DND-41 (cell line): Measurements from ENCODE around the gene EXOG.

Source experiments
- ATAC-seq: fragments of 200-7000 bp; cut with Tn5 transposase; 3 replicates; pipeline ENCODE4 v1.9.1; 2021; ENCODE audit warnings: low read depth; ENCODE audit not compliant: insufficient read depth
- DNase-seq: peaks from one replicate; pipeline ENCODE4 v3.0.0-alpha.2; 2020
- H2AFZ ChIP-seq: 2 replicates; pipeline ENCODE4 v1.6.0; 2012; ENCODE audit warnings: low read depth, low read length
- H3K27ac ChIP-seq: 2 replicates; pipeline ENCODE4 v1.5.1; 2012; ENCODE audit warnings: low read length, inconsistent platforms
- H3K27me3 ChIP-seq: fragments of 200-600 bp; sonication (generic); 2 replicates; pipeline ENCODE4 v1.6.0; 2012; ENCODE audit warnings: low read length, mild to moderate bottlenecking, inconsistent platforms; ENCODE audit not compliant: insufficient read depth, poor library complexity
- H3K36me3 ChIP-seq: 2 replicates; pipeline ENCODE4 v1.5.1; 2012; ENCODE audit warnings: low read length, inconsistent platforms; ENCODE audit not compliant: insufficient read depth
- H3K4me1 ChIP-seq: 2 replicates; pipeline ENCODE4 v1.5.1; 2012; ENCODE audit warnings: mild to moderate bottlenecking, low read length; ENCODE audit not compliant: insufficient read depth
- H3K4me2 ChIP-seq: 2 replicates; pipeline ENCODE4 v1.6.0; 2012; ENCODE audit warnings: mild to moderate bottlenecking, moderate library complexity, low read length, inconsistent platforms; ENCODE audit not compliant: insufficient read depth
- H3K4me3 ChIP-seq, 2 experiments: fragments of 200-600 bp in 1 of 2; shearing (Covaris generic) in 1 of 2; 2 replicates each; pipeline ENCODE4 v1.5.1; 2012 to 2016; ENCODE audit warnings: inconsistent platforms in 2 of 2, low read length in 2 of 2, mild to moderate bottlenecking in 2 of 2, low read depth in 1 of 2, moderate library complexity in 1 of 2
- H3K79me2 ChIP-seq: 2 replicates; pipeline ENCODE4 v1.6.0; 2012; ENCODE audit warnings: low read length, inconsistent platforms; ENCODE audit not compliant: insufficient read depth
- H3K9ac ChIP-seq: 2 replicates; pipeline ENCODE4 v1.6.0; 2012; ENCODE audit warnings: low read depth, mild to moderate bottlenecking, inconsistent platforms, low read length, moderate library complexity
- H3K9me3 ChIP-seq: 2 replicates; pipeline ENCODE4 v1.5.1; 2012; ENCODE audit warnings: low read length, moderate library complexity, mild to moderate bottlenecking, inconsistent platforms; ENCODE audit not compliant: insufficient read depth, severe bottlenecking
- H4K20me1 ChIP-seq: 2 replicates; pipeline ENCODE4 v1.6.0; 2012; ENCODE audit warnings: low read length; ENCODE audit not compliant: insufficient read depth
- EZH2 ChIP-seq: IDR thresholded peaks from 3 replicates; pipeline ENCODE4 v1.6.1; 2012; ENCODE audit warnings: borderline replicate concordance, low read depth, mild to moderate bottlenecking, moderate library complexity, low read length, inconsistent platforms; ENCODE audit not compliant: severe bottlenecking
- TF ChIP-seq, protein P1 (sequence below): IDR thresholded peaks from 2 replicates; pipeline ENCODE4 v1.5.1; 2012; ENCODE audit warnings: borderline replicate concordance, low read length, moderate library complexity, mild to moderate bottlenecking; ENCODE audit not compliant: poor library complexity, severe bottlenecking; ENCODE audit errors: extremely low read depth

Gene EXOG

GRCh38 chr3:38497031-38497430 lies 891 bp downstream of the EXOG start:
- Histone ChIP-seq H3K27me3 (no peaks in the 10 kb centered on the region), H3K9me3 (no peaks in the 10 kb centered on the region), H3K4me3 (peak overlapping the region; percentile 75 to 89; a peak in 3 of 4 replicates), H3K9ac (peak overlapping the region; percentile 85), H3K4me1 (peaks cover 27% of the 10 kb centered on the region), H3K79me2 (peaks cover 25% of the 10 kb centered on the region), H4K20me1 (no peaks in the 10 kb centered on the region), H3K36me3 (peaks cover 39% of the 10 kb centered on the region), H3K4me2 (peak overlapping the region; percentile 81), H3K27ac (peak overlapping the region; percentile 51; the same call in 1 of the 2 replicates), H2AFZ (peak overlapping the region; percentile 88)
- TF ChIP-seq EZH2 = no peak
- TF ChIP-seq, protein P1, sequence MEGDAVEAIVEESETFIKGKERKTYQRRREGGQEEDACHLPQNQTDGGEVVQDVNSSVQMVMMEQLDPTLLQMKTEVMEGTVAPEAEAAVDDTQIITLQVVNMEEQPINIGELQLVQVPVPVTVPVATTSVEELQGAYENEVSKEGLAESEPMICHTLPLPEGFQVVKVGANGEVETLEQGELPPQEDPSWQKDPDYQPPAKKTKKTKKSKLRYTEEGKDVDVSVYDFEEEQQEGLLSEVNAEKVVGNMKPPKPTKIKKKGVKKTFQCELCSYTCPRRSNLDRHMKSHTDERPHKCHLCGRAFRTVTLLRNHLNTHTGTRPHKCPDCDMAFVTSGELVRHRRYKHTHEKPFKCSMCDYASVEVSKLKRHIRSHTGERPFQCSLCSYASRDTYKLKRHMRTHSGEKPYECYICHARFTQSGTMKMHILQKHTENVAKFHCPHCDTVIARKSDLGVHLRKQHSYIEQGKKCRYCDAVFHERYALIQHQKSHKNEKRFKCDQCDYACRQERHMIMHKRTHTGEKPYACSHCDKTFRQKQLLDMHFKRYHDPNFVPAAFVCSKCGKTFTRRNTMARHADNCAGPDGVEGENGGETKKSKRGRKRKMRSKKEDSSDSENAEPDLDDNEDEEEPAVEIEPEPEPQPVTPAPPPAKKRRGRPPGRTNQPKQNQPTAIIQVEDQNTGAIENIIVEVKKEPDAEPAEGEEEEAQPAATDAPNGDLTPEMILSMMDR = no peak
- DNase-seq = no peak
- ATAC-seq = no peak

DNA sequence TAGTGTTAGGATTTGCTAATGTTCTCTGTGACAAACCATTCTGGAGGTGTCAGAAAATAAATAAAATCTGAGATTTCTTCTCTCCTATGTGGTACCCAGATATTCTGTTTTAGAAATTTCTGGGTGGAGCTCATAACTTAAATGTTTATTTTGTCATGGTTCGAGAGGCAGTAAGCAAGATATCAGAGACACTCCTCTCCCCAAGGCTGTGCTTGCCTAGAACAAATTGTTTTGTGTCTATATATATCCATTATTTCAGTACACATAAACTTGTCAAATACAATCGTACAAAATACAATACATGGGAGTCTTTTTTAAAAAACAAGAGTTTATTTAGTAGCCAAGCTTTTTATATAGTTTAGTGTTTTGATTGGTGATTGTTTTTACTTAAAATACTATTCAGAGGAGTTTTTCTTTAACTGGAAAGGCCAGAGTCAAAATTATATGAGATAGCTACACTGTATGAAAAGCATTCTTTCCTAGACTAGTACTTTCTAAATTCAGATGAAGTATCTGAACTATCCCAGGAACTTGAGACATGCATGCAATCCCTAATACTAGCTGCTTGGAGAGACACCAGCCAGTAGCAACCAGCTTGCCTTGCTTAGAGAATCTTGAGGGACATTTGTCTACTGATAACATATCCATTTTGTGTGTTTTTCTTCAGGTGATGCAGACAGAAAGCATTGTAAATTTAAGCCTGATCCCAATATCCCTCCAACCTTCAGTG lies 4.7 kb downstream of the EXOG start:
- H3K4me1 ChIP-seq = peaks cover 23% of the 10 kb centered on the region
- peaks cover 25% of the 10 kb centered on the region for H3K79me2 ChIP-seq
- H3K9me3 ChIP-seq = no peaks in the 10 kb centered on the region
- H4K20me1 ChIP-seq = no peaks in the 10 kb centered on the region
- no peak overlapping the region for H3K4me2 ChIP-seq
- no peaks in the 10 kb centered on the region for H3K27me3 ChIP-seq
- ATAC-seq (no peak), DNase-seq (no peak)
- no peak overlapping the region for H3K9ac ChIP-seq
- peaks cover 68% of the 10 kb centered on the region for H3K36me3 ChIP-seq
- H2AFZ ChIP-seq = no peak overlapping the region
- H3K4me3 ChIP-seq = no peak overlapping the region
- TF ChIP-seq, protein P1 = no peak
- TF ChIP-seq EZH2 = no peak
- H3K27ac ChIP-seq = no peak overlapping the region

DNA sequence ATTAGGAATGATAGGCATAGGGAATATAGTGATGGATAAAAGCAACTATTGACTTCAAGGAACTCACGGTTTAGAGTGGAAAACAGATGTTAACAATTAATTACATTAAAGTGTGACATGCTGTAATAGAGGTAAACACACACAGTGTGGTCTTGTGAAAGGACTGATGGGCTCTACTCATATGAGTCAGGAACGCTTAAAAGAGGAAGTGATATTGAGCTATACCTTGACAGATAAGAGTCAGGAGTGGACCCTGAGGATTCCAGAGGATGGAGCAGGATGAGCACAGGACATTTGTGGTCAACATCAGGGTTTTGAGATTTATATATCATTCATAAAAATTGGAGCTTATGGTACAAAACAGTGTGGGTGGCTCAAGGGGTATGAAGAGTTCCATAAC lies 11.0 kb downstream of the EXOG start:
- no peak for DNase-seq
- Histone ChIP-seq H3K4me1 (no peaks in the 10 kb centered on the region), H2AFZ (no peak overlapping the region), H4K20me1 (no peaks in the 10 kb centered on the region), H3K27ac (no peak overlapping the region), H3K27me3 (no peaks in the 10 kb centered on the region), H3K9me3 (no peaks in the 10 kb centered on the region), H3K9ac (no peak overlapping the region), H3K79me2 (no peaks in the 10 kb centered on the region), H3K36me3 (peaks cover 70% of the 10 kb centered on the region; the same call in 1 of the 2 replicates), H3K4me3 (no peak overlapping the region), H3K4me2 (no peak overlapping the region)
- ATAC-seq = no peak
- TF ChIP-seq, protein P1 = no peak
